ENCODE data around the gene TMEM87A. TPM values are rescaled to one million over a fixed set of nuclear protein-coding genes. Genes with fewer than 3 reads are reported as not detected.

TMEM87A gene
- total RNA-seq, 4 donors from 2014 or later: 40.7 to 57.5 (median 47.7) TPM

GRCh38 chr15:42273900-42274701 is 868 bp upstream of the TMEM87A start:
- intact Hi-C loops (cut with DNase I): loop anchor here (10.0 kb wide), 1 partner anchor 201 kb away; no protein-coding TSS in a partner anchor
- no peak for TF ChIP-seq POLR2AphosphoS5 (IDR thresholded peaks at IDR 0.05)
- TF ChIP-seq CTCF (IDR thresholded peaks at IDR 0.05): no peak
- no peak for TF ChIP-seq EP300 (IDR thresholded peaks at IDR 0.05)
- no peak for TF ChIP-seq POLR2A (IDR thresholded peaks at IDR 0.05; ENCODE audit: low read depth)
- Histone ChIP-seq H3K4me3 (peak overlapping the region; percentile 69 to 83 (median 72)), H3K27me3 (no peaks in the 10 kb centered on the region), H3K4me1 (peaks cover 37 to 58% (median 51%) of the 10 kb centered on the region in 4 donors), H3K9me3 (no peaks in the 10 kb centered on the region), H3K36me3 (peaks cover 0 to 15% (median 9%) of the 10 kb centered on the region in 4 donors), H3K27ac (replicated peaks in 1 of 4) (peak overlapping the region; percentile 95 to 98 (median 96))
- peak; percentile 94 for DNase-seq (ENCODE audit: extremely low spot score)
- WGBS: 11% methylated on average over 20 of the region's 27 CpGs

DNA sequence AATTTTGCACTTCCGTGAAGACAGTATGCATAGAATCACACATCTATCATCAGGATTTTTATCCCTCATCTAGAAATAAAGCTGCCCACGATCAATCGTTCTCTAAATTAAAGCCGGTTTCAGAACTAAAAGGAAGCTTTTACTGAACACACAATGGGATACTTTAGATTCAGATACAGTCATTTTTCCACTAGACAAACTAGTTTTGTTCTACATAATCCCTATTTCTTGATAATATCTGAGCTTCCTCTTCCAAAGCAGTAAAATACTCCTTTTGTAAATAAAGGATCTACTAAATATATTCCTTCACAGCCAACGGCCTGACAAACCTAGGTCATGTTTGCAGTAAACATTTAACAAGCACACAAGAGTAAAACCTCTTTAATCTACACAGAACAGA is 2.2 kb downstream of the TMEM87A start:
- 69% methylated on average over 5 of the region's 5 CpGs for WGBS
- Histone ChIP-seq H3K27ac (replicated peaks in 1 of 4) (peak overlapping the region in 1 of 4 donors; percentile 97), H3K9me3 (no peaks in the 10 kb centered on the region), H3K36me3 (peaks cover 1 to 25% (median 18%) of the 10 kb centered on the region in 4 donors), H3K4me3 (peak overlapping the region in 1 of 4 donors; percentile 1), H3K4me1 (peaks cover 47 to 65% (median 60%) of the 10 kb centered on the region in 4 donors), H3K27me3 (no peaks in the 10 kb centered on the region)
- intact Hi-C loops (cut with DNase I): loop anchor here (10.0 kb wide), 1 partner anchor 204 kb away; no protein-coding TSS in a partner anchor
- no peak for TF ChIP-seq POLR2AphosphoS5 (IDR thresholded peaks at IDR 0.05)
- TF ChIP-seq CTCF (IDR thresholded peaks at IDR 0.05): no peak
- no peak for TF ChIP-seq EP300 (IDR thresholded peaks at IDR 0.05)
- TF ChIP-seq POLR2A (IDR thresholded peaks at IDR 0.05; ENCODE audit: low read depth): no peak
- DNase-seq (ENCODE audit: extremely low spot score): no peak

DNA sequence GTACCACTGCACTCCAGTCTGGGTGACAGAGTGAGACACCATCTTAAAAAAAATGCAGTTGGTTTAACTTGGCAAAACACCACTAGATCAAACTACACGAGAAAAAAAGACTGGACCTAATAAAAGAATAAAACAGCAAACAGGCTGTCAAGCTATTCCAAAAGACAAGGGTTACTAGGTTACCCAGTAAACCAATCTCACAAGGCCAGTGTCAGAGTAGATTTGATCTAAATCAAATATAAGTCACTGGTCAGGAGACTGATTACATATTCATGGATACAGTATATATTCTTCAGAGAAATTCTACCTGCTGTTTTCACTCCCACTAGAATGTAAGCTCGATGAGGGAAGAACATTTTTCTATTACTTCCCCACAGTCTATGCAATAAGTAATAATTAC is 2.7 kb downstream of the TMEM87A start:
- no peak for TF ChIP-seq POLR2AphosphoS5 (IDR thresholded peaks at IDR 0.05)
- TF ChIP-seq EP300 (IDR thresholded peaks at IDR 0.05): no peak
- no peak for TF ChIP-seq CTCF (IDR thresholded peaks at IDR 0.05)
- TF ChIP-seq POLR2A (IDR thresholded peaks at IDR 0.05; ENCODE audit: low read depth): no peak
- peaks cover 43 to 60% (median 56%) of the 10 kb centered on the region in 4 donors for H3K4me1 ChIP-seq
- no peaks in the 10 kb centered on the region for H3K9me3 ChIP-seq
- intact Hi-C loops (cut with DNase I): loop anchor here (10.0 kb wide), 1 partner anchor 204 kb away; no protein-coding TSS in a partner anchor
- H3K27me3 ChIP-seq: no peaks in the 10 kb centered on the region
- no peak for DNase-seq (ENCODE audit: extremely low spot score)
- peak overlapping the region in 1 of 4 donors; percentile 97 for H3K27ac ChIP-seq (replicated peaks in 1 of 4)
- WGBS: 100% methylated on average over 1 of the region's 2 CpGs
- H3K36me3 ChIP-seq: peaks cover 6 to 30% (median 23%) of the 10 kb centered on the region in 4 donors
- H3K4me3 ChIP-seq: no peak overlapping the region

DNA sequence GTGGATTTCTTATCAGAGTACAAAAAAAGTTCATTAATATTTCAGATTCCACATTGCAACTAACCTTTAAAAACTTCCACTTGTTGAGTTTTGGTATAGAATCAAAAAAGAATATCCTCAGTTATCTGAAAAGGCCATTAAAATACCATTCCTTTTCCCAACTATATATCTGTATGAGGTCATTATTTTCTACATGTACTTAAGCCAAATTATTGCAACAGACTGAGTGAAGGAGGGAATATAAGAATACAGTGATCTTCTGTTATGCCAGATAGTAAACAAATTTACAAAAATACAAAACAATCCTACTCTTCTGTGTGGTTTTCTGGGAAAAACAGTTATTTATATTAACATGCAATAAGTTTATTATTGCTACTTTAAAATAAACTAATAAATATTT is 5.9 kb downstream of the TMEM87A start:
- TF ChIP-seq POLR2AphosphoS5 (IDR thresholded peaks at IDR 0.05) (no peak), POLR2A (IDR thresholded peaks at IDR 0.05; ENCODE audit: low read depth) (no peak), CTCF (IDR thresholded peaks at IDR 0.05) (no peak), EP300 (IDR thresholded peaks at IDR 0.05) (no peak)
- peaks cover 16 to 63% (median 52%) of the 10 kb centered on the region in 4 donors for H3K36me3 ChIP-seq

More for the DNA sequence above, 5.9 kb downstream of the TMEM87A start:
- no peak for DNase-seq (ENCODE audit: extremely low spot score)
- intact Hi-C loops (cut with DNase I): loop anchor here (10.0 kb wide), 1 partner anchor 52 kb away; no protein-coding TSS in a partner anchor
- Histone ChIP-seq H3K9me3 (no peaks in the 10 kb centered on the region), H3K4me3 (no peak overlapping the region), H3K4me1 (peaks cover 29 to 44% (median 38%) of the 10 kb centered on the region in 4 donors), H3K27ac (replicated peaks in 1 of 4) (no peak overlapping the region), H3K27me3 (no peaks in the 10 kb centered on the region)

Data from esophagus muscularis mucosa (tissue), 4 donors.